Measurements from ENCODE around the gene BRD7. TPM values are rescaled to one million over a fixed set of nuclear protein-coding genes. Genes with fewer than 3 reads are reported as not detected.

The BRD7 gene
- total RNA-seq, 4 donors from 2014 or later, result 41.4 to 56.0 (median 46.8) TPM

DNA sequence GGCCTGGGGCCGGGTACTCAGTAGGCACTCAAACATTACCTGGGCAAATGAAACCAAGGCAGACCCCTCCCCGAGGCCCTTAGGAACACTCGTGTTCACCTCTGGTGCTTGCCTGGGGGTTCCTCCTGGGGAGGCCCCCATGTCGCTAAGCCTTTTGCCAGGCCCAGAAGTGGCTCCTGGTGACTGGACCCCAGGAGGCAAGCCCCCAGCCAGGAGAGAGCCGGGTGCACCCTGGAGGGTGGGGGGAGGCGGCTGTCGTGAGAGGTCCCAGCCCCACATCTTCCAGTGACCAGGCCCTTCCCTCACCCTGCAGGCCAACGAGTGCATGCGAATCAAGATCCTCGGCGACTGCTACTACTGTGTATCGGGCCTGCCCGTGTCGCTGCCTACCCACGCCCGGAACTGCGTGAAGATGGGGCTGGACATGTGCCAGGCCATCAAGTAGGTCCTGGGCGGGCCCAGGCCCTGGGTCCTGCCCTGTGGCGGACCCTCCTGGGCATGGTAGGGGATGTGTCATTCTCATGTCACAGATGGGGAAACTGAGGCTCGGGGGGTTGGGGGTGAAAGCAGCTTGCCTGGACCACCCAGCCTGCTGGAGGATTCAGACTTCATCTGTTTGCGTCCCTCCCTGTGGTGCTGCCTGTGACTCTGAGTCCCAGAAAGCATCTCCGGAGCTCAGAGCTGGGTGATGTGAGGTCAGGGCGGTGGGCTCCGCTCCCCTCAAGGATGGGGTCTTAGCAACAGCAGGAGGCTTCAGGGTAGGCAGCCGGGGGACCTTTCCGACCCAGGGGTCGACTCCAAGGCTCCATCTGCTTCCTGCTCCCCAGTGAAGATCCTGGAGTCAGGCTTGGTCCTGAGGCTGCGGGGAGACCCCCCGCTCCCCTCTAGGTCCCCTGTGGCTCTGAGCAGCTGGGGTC lies 69.9 kb downstream of the BRD7 start:
- Histone ChIP-seq H3K4me1 (peaks cover 0 to 4% of the 10 kb centered on the region in 2 donors), H3K9me3 (no peaks in the 10 kb centered on the region), H3K4me3 (replicated peaks in 1 of 3) (no peak overlapping the region), H3K27me3 (no peaks in the 10 kb centered on the region), H3K27ac (no peak overlapping the region), H3K36me3 (no peaks in the 10 kb centered on the region)
- intact Hi-C loops (cut with DNase I), result no loop called here
- WGBS, 2 donors, result 80 to 88% methylated on average over 6 to 23 of the region's 29 CpGs
- TF ChIP-seq, protein P1, sequence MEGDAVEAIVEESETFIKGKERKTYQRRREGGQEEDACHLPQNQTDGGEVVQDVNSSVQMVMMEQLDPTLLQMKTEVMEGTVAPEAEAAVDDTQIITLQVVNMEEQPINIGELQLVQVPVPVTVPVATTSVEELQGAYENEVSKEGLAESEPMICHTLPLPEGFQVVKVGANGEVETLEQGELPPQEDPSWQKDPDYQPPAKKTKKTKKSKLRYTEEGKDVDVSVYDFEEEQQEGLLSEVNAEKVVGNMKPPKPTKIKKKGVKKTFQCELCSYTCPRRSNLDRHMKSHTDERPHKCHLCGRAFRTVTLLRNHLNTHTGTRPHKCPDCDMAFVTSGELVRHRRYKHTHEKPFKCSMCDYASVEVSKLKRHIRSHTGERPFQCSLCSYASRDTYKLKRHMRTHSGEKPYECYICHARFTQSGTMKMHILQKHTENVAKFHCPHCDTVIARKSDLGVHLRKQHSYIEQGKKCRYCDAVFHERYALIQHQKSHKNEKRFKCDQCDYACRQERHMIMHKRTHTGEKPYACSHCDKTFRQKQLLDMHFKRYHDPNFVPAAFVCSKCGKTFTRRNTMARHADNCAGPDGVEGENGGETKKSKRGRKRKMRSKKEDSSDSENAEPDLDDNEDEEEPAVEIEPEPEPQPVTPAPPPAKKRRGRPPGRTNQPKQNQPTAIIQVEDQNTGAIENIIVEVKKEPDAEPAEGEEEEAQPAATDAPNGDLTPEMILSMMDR (IDR thresholded peaks at IDR 0.05), result no peak
- no peak for TF ChIP-seq POLR2A (IDR thresholded peaks at IDR 0.05)
- peak in 1 of 2 donors; percentile 3 for DNase-seq

DNA sequence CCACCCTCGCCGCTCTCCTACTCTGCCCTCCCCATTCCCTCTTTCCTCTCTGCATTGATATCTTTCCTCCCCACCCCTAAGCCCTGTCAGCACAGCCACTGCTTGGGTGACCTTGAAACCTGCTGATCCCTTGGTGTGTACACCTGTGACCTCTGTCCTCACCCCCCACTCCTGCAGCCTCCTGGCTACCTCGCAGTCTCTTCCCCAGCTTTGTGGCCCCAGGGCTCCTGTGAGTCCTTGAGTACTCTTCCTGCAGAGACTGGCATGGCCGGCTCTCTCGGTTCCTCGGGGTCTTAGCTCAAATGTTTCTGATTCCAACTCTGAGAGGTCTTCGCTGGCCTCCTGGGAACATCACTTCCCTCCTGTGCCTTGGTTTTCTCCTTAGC lies 70.7 kb downstream of the BRD7 start:
- Histone ChIP-seq H3K4me3 (replicated peaks in 1 of 3) (no peak overlapping the region), H3K36me3 (no peaks in the 10 kb centered on the region), H3K9me3 (no peaks in the 10 kb centered on the region), H3K27ac (no peak overlapping the region), H3K4me1 (no peaks in the 10 kb centered on the region), H3K27me3 (no peaks in the 10 kb centered on the region)
- intact Hi-C loops (cut with DNase I), result no loop called here
- TF ChIP-seq, protein P1 (IDR thresholded peaks at IDR 0.05), result no peak
- no peak for TF ChIP-seq POLR2A (IDR thresholded peaks at IDR 0.05)
- WGBS, 2 donors, result 90 to 92% methylated on average over 7 of the region's 7 CpGs
- DNase-seq, result peak in 1 of 2 donors; percentile 0

DNA sequence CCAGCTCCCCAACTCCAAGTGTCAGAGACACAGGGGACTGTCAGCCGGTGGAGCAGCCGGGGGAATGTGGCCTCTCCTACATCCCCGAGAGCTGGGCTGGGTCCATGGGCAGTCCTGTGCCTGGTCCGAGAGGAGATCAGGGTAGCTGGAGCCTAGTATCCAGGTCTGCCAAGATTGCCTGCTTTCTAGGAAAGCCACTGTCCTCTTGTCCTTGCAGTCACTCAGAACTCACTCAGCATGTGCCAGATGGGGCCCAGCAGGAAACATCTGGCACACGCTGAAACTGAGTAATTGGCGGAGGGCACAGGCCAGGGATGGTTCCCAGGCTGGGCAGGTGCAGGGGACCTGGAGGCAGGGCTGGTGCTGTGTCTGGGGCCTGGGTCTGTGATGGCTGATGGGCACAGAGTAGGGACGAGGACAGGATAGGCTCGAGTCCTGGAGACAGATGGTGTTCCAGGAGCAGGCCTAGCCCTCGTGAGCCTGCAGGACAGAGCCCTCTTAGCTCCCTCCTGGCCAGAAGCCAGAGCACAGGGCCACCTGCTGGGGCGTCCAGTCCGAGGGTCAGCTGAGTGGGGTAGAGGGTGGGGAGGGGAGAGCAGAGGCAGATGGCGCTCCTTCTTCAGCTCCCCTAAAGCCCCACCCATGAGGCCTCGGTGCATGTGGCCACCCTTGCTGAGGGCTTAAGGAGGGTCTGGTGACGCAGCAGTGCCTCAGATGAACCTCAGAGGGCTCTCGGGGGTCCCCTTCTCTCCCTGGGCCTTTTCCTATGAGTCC lies 71.3 kb downstream of the BRD7 start:
- H3K27ac ChIP-seq, result no peak overlapping the region
- peak in 1 of 2 donors; percentile 4 for DNase-seq
- H3K4me1 ChIP-seq, result no peaks in the 10 kb centered on the region
- 69 to 72% methylated on average over 8 to 15 of the region's 15 CpGs for WGBS, 2 donors
- H3K27me3 ChIP-seq, result no peaks in the 10 kb centered on the region
- H3K9me3 ChIP-seq, result no peaks in the 10 kb centered on the region
- H3K36me3 ChIP-seq, result no peaks in the 10 kb centered on the region
- intact Hi-C loops (cut with DNase I), result no loop called here
- TF ChIP-seq, protein P1 (IDR thresholded peaks at IDR 0.05), result no peak
- TF ChIP-seq POLR2A (IDR thresholded peaks at IDR 0.05), result no peak
- no peak overlapping the region for H3K4me3 ChIP-seq (replicated peaks in 1 of 3)

DNA sequence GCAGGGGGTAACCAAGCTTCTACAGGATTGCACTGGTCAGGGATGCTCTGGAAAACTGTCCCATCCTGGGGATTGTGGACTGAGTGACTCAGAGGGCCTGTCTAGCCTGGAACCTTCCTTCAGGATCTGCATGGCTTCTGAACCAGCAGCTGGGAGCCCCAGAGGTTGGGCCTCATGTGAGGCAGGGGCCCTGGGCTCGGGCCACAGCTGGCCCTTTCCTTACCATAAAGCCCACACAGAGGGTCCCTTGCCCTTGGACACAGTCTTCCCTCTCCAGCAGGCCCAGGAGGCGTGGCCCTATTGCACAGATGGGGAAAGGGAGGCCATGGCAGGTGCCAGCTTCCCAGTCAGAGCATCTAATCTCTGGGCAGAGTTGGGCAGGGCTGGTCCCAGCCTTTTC lies 72.0 kb downstream of the BRD7 start:
- no peak overlapping the region for H3K27ac ChIP-seq
- TF ChIP-seq POLR2A (IDR thresholded peaks at IDR 0.05), result no peak
- TF ChIP-seq, protein P1 (IDR thresholded peaks at IDR 0.05), result no peak
- H3K4me1 ChIP-seq, result no peaks in the 10 kb centered on the region
- no peak overlapping the region for H3K4me3 ChIP-seq (replicated peaks in 1 of 3)
- H3K9me3 ChIP-seq, result no peaks in the 10 kb centered on the region
- H3K36me3 ChIP-seq, result no peaks in the 10 kb centered on the region
- WGBS, 2 donors, result 80 to 100% methylated on average over 1 to 2 of the region's 2 CpGs
- intact Hi-C loops (cut with DNase I), result no loop called here
- no peak for DNase-seq
- no peaks in the 10 kb centered on the region for H3K27me3 ChIP-seq
